HepG2 (cell line): ENCODE measurements around the gene CUEDC2. TPM values are rescaled to one million over a fixed set of nuclear protein-coding genes. Genes with fewer than 3 reads are reported as not detected.

Experiments used
- ARNT2 ChIP-seq: sonication (generic); formaldehyde crosslinking; IDR thresholded peaks from 2 replicates; pipeline ENCODE4 v1.8.0; 2022; ENCODE audit warnings: mild to moderate bottlenecking, low read depth, missing genetic modification reagents, moderate library complexity
- ARNTL ChIP-seq: sonication (generic); formaldehyde crosslinking; IDR thresholded peaks from 2 replicates; pipeline ENCODE4 v1.4.0; 2020; ENCODE audit warnings: mild to moderate bottlenecking, missing genetic modification reagents
- CBX2 ChIP-seq, 2 experiments: fragments of 200-600 bp in 1 of 2; sonication (generic); formaldehyde crosslinking in 1 of 2; IDR thresholded peaks; 2 replicates each; pipeline versions ENCODE4 v1.7.0 to v1.8.1; 2018 to 2022; ENCODE audit warnings: low read depth in 2 of 2, low read length in 1 of 2, mild to moderate bottlenecking in 1 of 2, missing genetic modification reagents in 1 of 2
- GZF1 ChIP-seq: sonication (generic); formaldehyde crosslinking; IDR thresholded peaks from 2 replicates; pipeline ENCODE4 v1.5.1; 2020; ENCODE audit warnings: mild to moderate bottlenecking, missing genetic modification reagents
- HOXA7 ChIP-seq: sonication (generic); formaldehyde crosslinking; IDR thresholded peaks from 2 replicates; pipeline ENCODE4 v1.8.1; 2022; ENCODE audit warnings: mild to moderate bottlenecking, missing genetic modification reagents, moderate library complexity
- NCOA1 ChIP-seq: sonication (generic); formaldehyde crosslinking; IDR thresholded peaks from 2 replicates; pipeline ENCODE4 v1.9.0; 2021; ENCODE audit warnings: missing genetic modification reagents
- NFATC3 ChIP-seq: sonication (generic); formaldehyde crosslinking; IDR thresholded peaks from 2 replicates; pipeline ENCODE4 v1.5.1; 2020; ENCODE audit warnings: mild to moderate bottlenecking, missing genetic modification reagents
- NFKBIZ ChIP-seq: IDR thresholded peaks from 2 replicates; pipeline ENCODE4 v1.6.1; 2018; ENCODE audit warnings: missing genetic modification reagents, missing compliant biosample characterization
- NR2F6 ChIP-seq, 2 experiments: IDR thresholded peaks; 2 replicates each; pipeline ENCODE4 v1.6.1; 2016; ENCODE audit warnings: antibody characterized with exemption in 1 of 2, mild to moderate bottlenecking in 1 of 2
- PHB2 ChIP-seq: fragments of 450-650 bp; IDR thresholded peaks from 2 replicates; pipeline ENCODE4 v1.6.1; 2018; ENCODE audit not compliant: partially characterized antibody
- PHF21A ChIP-seq: sonication (generic); formaldehyde crosslinking; IDR thresholded peaks from 2 replicates; pipeline ENCODE4 v1.5.0; 2020; ENCODE audit warnings: mild to moderate bottlenecking, missing genetic modification reagents
- POGK ChIP-seq: sonication (generic); formaldehyde crosslinking; conservative IDR thresholded peaks from 2 replicates; pipeline ENCODE4 v1.8.0; 2022; ENCODE audit warnings: mild to moderate bottlenecking, moderate library complexity, missing genetic modification reagents
- SALL1 ChIP-seq: sonication (generic); formaldehyde crosslinking; IDR thresholded peaks from 2 replicates; pipeline ENCODE4 v1.8.0; 2022; ENCODE audit warnings: mild to moderate bottlenecking, missing genetic modification reagents
- SIN3B ChIP-seq: fragments of 150-350 bp; IDR thresholded peaks from 2 replicates; pipeline ENCODE4 v1.6.1; 2014; ENCODE audit warnings: low read length
- TRAFD1 ChIP-seq: sonication (generic); formaldehyde crosslinking; IDR thresholded peaks from 2 replicates; pipeline ENCODE4 v1.5.1; 2020; ENCODE audit warnings: missing genetic modification reagents, mild to moderate bottlenecking, borderline replicate concordance
- TSC22D2 ChIP-seq: sonication (generic); formaldehyde crosslinking; IDR thresholded peaks from 2 replicates; pipeline ENCODE4 v1.5.1; 2020; ENCODE audit warnings: missing genetic modification reagents, mild to moderate bottlenecking, borderline replicate concordance
- YEATS2 ChIP-seq: sonication (generic); formaldehyde crosslinking; IDR thresholded peaks from 2 replicates; pipeline ENCODE4 v1.4.0; 2020; ENCODE audit warnings: missing genetic modification reagents, borderline replicate concordance
- ZBTB38 ChIP-seq: sonication (generic); formaldehyde crosslinking; IDR thresholded peaks from 2 replicates; pipeline ENCODE4 v1.5.1; 2020; ENCODE audit warnings: mild to moderate bottlenecking, missing genetic modification reagents
- ZNF101 ChIP-seq: sonication (generic); formaldehyde crosslinking; IDR thresholded peaks from 2 replicates; pipeline ENCODE4 v1.4.0; 2020; ENCODE audit warnings: mild to moderate bottlenecking, low read depth, missing genetic modification reagents, borderline replicate concordance
- ZNF20 ChIP-seq: sonication (generic); formaldehyde crosslinking; IDR thresholded peaks from 2 replicates; pipeline ENCODE4 v1.4.0; 2020; ENCODE audit warnings: mild to moderate bottlenecking, moderate library complexity, missing genetic modification reagents
- ZNF264 ChIP-seq: sonication (generic); formaldehyde crosslinking; IDR thresholded peaks from 2 replicates; pipeline ENCODE4 v1.4.0; 2020; ENCODE audit warnings: missing genetic modification reagents
- ZNF337 ChIP-seq: sonication (generic); formaldehyde crosslinking; IDR thresholded peaks from 2 replicates; pipeline ENCODE4 v1.5.1; 2020; ENCODE audit warnings: missing genetic modification reagents, low read depth, mild to moderate bottlenecking, borderline replicate concordance
- ZNF441 ChIP-seq: sonication (generic); formaldehyde crosslinking; IDR thresholded peaks from 2 replicates; pipeline ENCODE4 v1.7.0; 2021; ENCODE audit warnings: missing genetic modification reagents, borderline replicate concordance
- ZNF572 ChIP-seq: sonication (generic); formaldehyde crosslinking; IDR thresholded peaks from 2 replicates; pipeline ENCODE4 v1.5.1; 2020; ENCODE audit warnings: mild to moderate bottlenecking, missing genetic modification reagents
- ZNF83 ChIP-seq: sonication (generic); formaldehyde crosslinking; IDR thresholded peaks from 2 replicates; pipeline ENCODE4 v1.4.0; 2020; ENCODE audit warnings: missing genetic modification reagents, mild to moderate bottlenecking, borderline replicate concordance
- polyA plus RNA-seq, 8 experiments: library from polyadenylated mRNA; depleted of rRNA in 3 of 8; stranded (reverse) in 7 of 8; unstranded in 1 of 8; fragments of >200 nt; fragmentation: Illumina TruSeq in 4 of 8; extraction: Trizol in 4 of 8; gene quantifications; 2 replicates each; pipeline versions ENCODE4 v1.2.1 to v1.2.3, GENCODE V29; 2011 to 2016; ENCODE audit warnings: low read depth in 4 of 8, missing spikeins in 1 of 8, mixed read lengths in 1 of 8; ENCODE audit not compliant: insufficient read depth in 1 of 8
- total RNA-seq, 5 experiments: library from RNA; depleted of rRNA; stranded (reverse); fragments of >200 nt; fragmentation: Illumina TruSeq; extraction: Trizol; gene quantifications; 2 replicates each; pipeline ENCODE4 v1.2.3, GENCODE V29; 2016; ENCODE audit warnings: low read depth in 1 of 5

CUEDC2 gene
- total and polyA plus RNA-seq, 2 of the 13 experiments (the other 11 are each of a cell fraction or from before 2014, with no cell fraction given) = 13.1 to 18.4 TPM

GRCh38 chr10:102419269-102420180, 12.8 kb downstream of the CUEDC2 start (continued):
- TF ChIP-seq HOXA7 (CRISPR knock-in tag) (no peak), ZNF20 (CRISPR knock-in tag) (no peak), ZBTB38 (CRISPR knock-in tag) (0 out of 2 replicates have a peak, but pooled peaks have one; percentile 19), ZNF101 (no peak), NCOA1 (CRISPR knock-in tag) (no peak), ZNF83 (no peak), NFKBIZ (no peak), PHF21A (no peak), GZF1 (CRISPR knock-in tag) (no peak), ZNF337 (CRISPR knock-in tag) (no peak), SALL1 (CRISPR knock-in tag) (peak; percentile 59), CBX2 (IDR thresholded peaks at IDR 0.05; ENCODE audit: low read depth, low read length) (no peak), CBX2 (CRISPR knock-in tag; IDR thresholded peaks at IDR 0.05; ENCODE audit: low read depth) (no peak), NFATC3 (CRISPR knock-in tag) (no peak), TSC22D2 (CRISPR knock-in tag) (no peak), YEATS2 (CRISPR knock-in tag) (peak; percentile 35; the same call in 1 of the 2 replicates), ZNF572 (CRISPR knock-in tag) (no peak), ZNF441 (no peak), NR2F6 (IDR thresholded peaks at IDR 0.05) (no peak), NR2F6 (CRISPR knock-in tag; IDR thresholded peaks at IDR 0.05) (0 out of 2 replicates have a peak, but pooled peaks have one; percentile 11), TRAFD1 (no peak), PHB2 (no peak), ZNF264 (CRISPR knock-in tag) (0 out of 2 replicates have a peak, but pooled peaks have one; percentile 85), ARNT2 (CRISPR knock-in tag) (no peak), POGK (CRISPR knock-in tag) (peak; percentile 78; the same call in 1 of the 2 replicates), SIN3B (no peak), ARNTL (CRISPR knock-in tag) (no peak)
